ENCODE results near the gene RAB27A. TPM values are rescaled to one million over a fixed set of nuclear protein-coding genes. Genes with fewer than 3 reads are reported as not detected.
A peak's percentile ranks its signal among the peaks of the same experiment; 100 is the strongest.

The RAB27A gene
- total and polyA plus RNA-seq, 2 of the 13 experiments (the other 11 are each of a cell fraction or from before 2014, with no cell fraction given), result 3.4 to 8.1 TPM

- TF ChIP-seq ZNF609 (CRISPR knock-in tag; IDR thresholded peaks at IDR 0.05; ENCODE audit: borderline replicate concordance) (no peak), GABPA (IDR thresholded peaks at IDR 0.05; ENCODE audit: low read depth, low read length) (peak; percentile 61), GABPA (CRISPR knock-in tag; IDR thresholded peaks at IDR 0.05; ENCODE audit: low read depth) (peak; percentile 89), CSRNP2 (CRISPR knock-in tag; conservative IDR thresholded peaks at IDR 0.05; ENCODE audit: low read depth) (no peak), MAFF (IDR thresholded peaks at IDR 0.05; ENCODE audit: low read depth, low read length) (no peak), ATF4 (CRISPR knock-in tag; IDR thresholded peaks at IDR 0.05) (peak in 1 of 2 experiments; percentile 47; a peak in 1 of 4 replicates), ZBTB4 (CRISPR knock-in tag; IDR thresholded peaks at IDR 0.05; ENCODE audit: borderline replicate concordance) (no peak), SAP130 (CRISPR knock-in tag; IDR thresholded peaks at IDR 0.05; ENCODE audit: low read depth) (peak; percentile 94), ZBTB49 (CRISPR knock-in tag; IDR thresholded peaks at IDR 0.05; ENCODE audit: borderline replicate concordance) (no peak), CREB3 (CRISPR knock-in tag; IDR thresholded peaks at IDR 0.05) (0 out of 2 replicates have a peak, but pooled peaks have one; percentile 5)
These were observed 29.2 kb upstream of the RAB27A start, which contains the start of the genes PIGB and PIGBOS1 (continued) for GRCh38 chr15:55318588-55319494.
